ENCODE measurements around the gene ZNF358.

Gene ZNF358

GRCh38 chr19:7520131-7521051 is 4.5 kb downstream of the ZNF358 start:
- no peak for DNase-seq (ENCODE audit: low spot score)

- no peak for DNase-seq (ENCODE audit: low spot score)
These were observed 5.7 kb downstream of the ZNF358 start for GRCh38 chr19:7521551-7522071.

- peak; percentile 99 for DNase-seq (ENCODE audit: low spot score)
These were observed 6.4 kb downstream of the ZNF358 start, which contains the start of gene MCOLN1 for GRCh38 chr19:7522072-7522922. TSS of gene MCOLN1 (plus strand) at chr19:7522624. CDS start at chr19:7522751, 127 bp downstream.

GRCh38 chr19:7522923-7523667 is 7.2 kb downstream of the ZNF358 start:
- no peak for DNase-seq (ENCODE audit: low spot score)

GRCh38 chr19:7524523-7524922 is 8.6 kb downstream of the ZNF358 start:
- DNase-seq (ENCODE audit: low spot score) = no peak

- DNase-seq (ENCODE audit: low spot score) = no peak
These were observed 9.3 kb downstream of the ZNF358 start for GRCh38 chr19:7524992-7525739.

- DNase-seq (ENCODE audit: low spot score) = no peak
These were observed 10.4 kb downstream of the ZNF358 start for GRCh38 chr19:7526059-7526929.

- no peak for DNase-seq (ENCODE audit: low spot score)
These were observed 11.8 kb downstream of the ZNF358 start for GRCh38 chr19:7527516-7528191.

GRCh38 chr19:7528192-7528519 is 12.3 kb downstream of the ZNF358 start:
- no peak for DNase-seq (ENCODE audit: low spot score)

- no peak for DNase-seq (ENCODE audit: low spot score)
These were observed 12.8 kb downstream of the ZNF358 start for GRCh38 chr19:7528522-7529245.

- DNase-seq (ENCODE audit: low spot score) = no peak
These were observed 13.3 kb downstream of the ZNF358 start for GRCh38 chr19:7529246-7529600.

GRCh38 chr19:7529610-7530490 is 13.9 kb downstream of the ZNF358 start:
- no peak for DNase-seq (ENCODE audit: low spot score)

GRCh38 chr19:7533281-7533885 is 17.5 kb downstream of the ZNF358 start:
- DNase-seq (ENCODE audit: low spot score) = peak; percentile 77

GRCh38 chr19:7533925-7534480 is 18.1 kb downstream of the ZNF358 start:
- peak; percentile 91 for DNase-seq (ENCODE audit: low spot score)

GRCh38 chr19:7534531-7535046 is 18.7 kb downstream of the ZNF358 start:
- peak; percentile 80 for DNase-seq (ENCODE audit: low spot score)

GRCh38 chr19:7535047-7535997 is 19.4 kb downstream of the ZNF358 start, which contains the start of gene PNPLA6:
TSS of gene PNPLA6 (plus strand) at chr19:7535717. CDS start at chr19:7535789, 72 bp downstream.
- DNase-seq (ENCODE audit: low spot score) = peak; percentile 97

All from left forelimb (tissue), 1 donor.